ENCODE data around the gene HAUS3. TPM values are rescaled to one million over a fixed set of nuclear protein-coding genes. Genes with fewer than 3 reads are reported as not detected.
A peak's percentile ranks its signal among the peaks of the same experiment; 100 is the strongest.

The HAUS3 gene
- total RNA-seq, 4 donors from 2014 or later = 7.6 to 17.9 (median 11.8) TPM

- H3K4me1 ChIP-seq = peaks cover 12% of the 10 kb centered on the region
These were observed 5.5 kb upstream of the HAUS3 start for GRCh38 chr4:2247128-2248043.

GRCh38 chr4:2246384-2247127, 4.6 kb upstream of the HAUS3 start:
- Histone ChIP-seq H3K9me3 (no peaks in the 10 kb centered on the region), H3K27ac (no peak overlapping the region), H3K36me3 (peaks cover 43% of the 10 kb centered on the region), H3K4me3 (no peak overlapping the region), H3K27me3 (no peaks in the 10 kb centered on the region), H3K4me1 (peaks cover 14% of the 10 kb centered on the region)
- 91% methylated on average over 11 of the region's 19 CpGs for WGBS
- no peak for TF ChIP-seq CTCF (IDR thresholded peaks at IDR 0.05)
- no peak for TF ChIP-seq POLR2A (IDR thresholded peaks at IDR 0.05)
- TF ChIP-seq EP300 (IDR thresholded peaks at IDR 0.05) = no peak
- no peak for TF ChIP-seq POLR2AphosphoS5 (IDR thresholded peaks at IDR 0.05)
- DNase-seq (ENCODE audit: low spot score in 2 of 2) = peak in 1 of 2 donors; percentile 71

More at GRCh38 chr4:2247128-2248043, 5.5 kb upstream of the HAUS3 start:
- peak; percentile 61 to 72 for DNase-seq (ENCODE audit: low spot score in 2 of 2)
- H3K4me3 ChIP-seq = no peak overlapping the region
- 91% methylated on average over 14 of the region's 42 CpGs for WGBS
- H3K27ac ChIP-seq = no peak overlapping the region
- TF ChIP-seq POLR2A (IDR thresholded peaks at IDR 0.05) (no peak), EP300 (IDR thresholded peaks at IDR 0.05) (no peak), POLR2AphosphoS5 (IDR thresholded peaks at IDR 0.05) (no peak), CTCF (IDR thresholded peaks at IDR 0.05) (no peak)
- H3K9me3 ChIP-seq = no peaks in the 10 kb centered on the region
- H3K27me3 ChIP-seq = no peaks in the 10 kb centered on the region
- peaks cover 52% of the 10 kb centered on the region for H3K36me3 ChIP-seq

GRCh38 chr4:2245787-2246275, 3.9 kb upstream of the HAUS3 start:
- H3K4me1 ChIP-seq = peaks cover 20% of the 10 kb centered on the region
- peak in 1 of 2 donors; percentile 58 for DNase-seq (ENCODE audit: low spot score in 2 of 2)
- WGBS = 79% methylated on average over 7 of the region's 7 CpGs
- no peak overlapping the region for H3K4me3 ChIP-seq
- H3K27me3 ChIP-seq = no peaks in the 10 kb centered on the region
- no peaks in the 10 kb centered on the region for H3K9me3 ChIP-seq
- no peak for TF ChIP-seq EP300 (IDR thresholded peaks at IDR 0.05)
- TF ChIP-seq POLR2AphosphoS5 (IDR thresholded peaks at IDR 0.05) = no peak
- no peak for TF ChIP-seq CTCF (IDR thresholded peaks at IDR 0.05)
- no peak for TF ChIP-seq POLR2A (IDR thresholded peaks at IDR 0.05)
- H3K27ac ChIP-seq = no peak overlapping the region
- H3K36me3 ChIP-seq = peaks cover 36% of the 10 kb centered on the region

- TF ChIP-seq EP300 (IDR thresholded peaks at IDR 0.05) (no peak), POLR2A (IDR thresholded peaks at IDR 0.05) (no peak), POLR2AphosphoS5 (IDR thresholded peaks at IDR 0.05) (no peak), CTCF (IDR thresholded peaks at IDR 0.05) (no peak)
- no peak overlapping the region for H3K4me3 ChIP-seq
- peaks cover 26% of the 10 kb centered on the region for H3K4me1 ChIP-seq
- DNase-seq (ENCODE audit: low spot score in 2 of 2) = peak in 1 of 2 donors; percentile 77
- H3K9me3 ChIP-seq = no peaks in the 10 kb centered on the region
- H3K36me3 ChIP-seq = peaks cover 30% of the 10 kb centered on the region
- WGBS = 54% methylated on average over 7 of the region's 7 CpGs
- H3K27me3 ChIP-seq = no peaks in the 10 kb centered on the region
- H3K27ac ChIP-seq = peak overlapping the region; percentile 3
These were observed 3.3 kb upstream of the HAUS3 start for GRCh38 chr4:2245057-2245786.
